ENCODE data around the gene PPP2R2C.

The PPP2R2C gene

DNA sequence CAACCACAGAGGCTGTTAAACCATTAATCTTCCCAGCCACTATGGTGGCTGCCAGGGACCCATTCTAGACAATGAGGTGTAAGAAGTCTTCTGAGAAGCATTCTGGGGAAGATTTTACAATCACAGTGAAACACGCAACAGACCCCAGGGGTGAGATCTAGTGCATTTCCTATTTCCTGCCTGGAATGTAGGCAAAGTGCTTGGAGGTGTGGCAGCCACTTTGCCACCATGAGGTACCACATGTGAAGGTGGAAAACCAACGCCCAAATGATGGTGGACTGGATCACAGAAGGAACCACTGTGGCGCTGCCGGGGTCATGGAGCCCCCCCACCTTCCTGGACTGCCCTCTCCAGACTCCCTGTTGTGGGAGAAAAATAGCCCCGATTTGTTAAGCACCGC, 140.9 kb downstream of the PPP2R2C start:
- POLR2A ChIA-PET: no interaction called here

DNA sequence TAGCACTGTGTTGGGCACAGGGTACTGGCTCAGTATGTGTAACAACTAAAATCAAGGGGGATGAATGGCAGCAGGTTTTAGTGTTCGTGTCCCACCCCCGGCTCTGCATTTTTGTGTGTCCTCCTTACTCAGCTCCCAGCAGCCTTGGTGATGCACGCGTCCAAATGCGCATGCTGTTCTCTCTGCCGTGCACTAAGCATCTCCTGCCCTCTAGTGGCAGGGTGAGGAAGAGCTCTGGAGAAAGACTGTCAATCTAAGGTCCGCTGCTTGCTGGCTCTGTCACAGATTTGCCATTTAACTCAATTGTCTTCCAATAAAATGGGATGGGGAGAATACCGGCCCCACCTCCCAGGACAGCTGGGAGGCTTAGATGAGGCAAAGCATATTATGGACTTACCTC, 141.4 kb downstream of the PPP2R2C start:
- no peak overlapping the region for H3K4me3 ChIP-seq (ENCODE audit: low read depth, low read length)
- no peaks in the 10 kb centered on the region for H3K4me1 ChIP-seq (ENCODE audit: control insufficient read depth, insufficient read depth, low read length)
- no peaks in the 10 kb centered on the region for H3K9me3 ChIP-seq (ENCODE audit: control insufficient read depth, insufficient read depth, low read depth, low read length)
- TF ChIP-seq ZBTB8A (tag by site-specific recombination; IDR thresholded peaks at IDR 0.05) (no peak), ZNF654 (tag by site-specific recombination; IDR thresholded peaks at IDR 0.05; ENCODE audit: low read depth) (peak; percentile 29), ZNF555 (tag by site-specific recombination; conservative IDR thresholded peaks at IDR 0.05) (no peak), ZNF391 (tag by site-specific recombination; IDR thresholded peaks at IDR 0.05; ENCODE audit: borderline replicate concordance, low read depth) (no peak), ZNF138 (tag by site-specific recombination; IDR thresholded peaks at IDR 0.05; ENCODE audit: borderline replicate concordance) (no peak)
- TF ChIP-seq, protein P1, sequence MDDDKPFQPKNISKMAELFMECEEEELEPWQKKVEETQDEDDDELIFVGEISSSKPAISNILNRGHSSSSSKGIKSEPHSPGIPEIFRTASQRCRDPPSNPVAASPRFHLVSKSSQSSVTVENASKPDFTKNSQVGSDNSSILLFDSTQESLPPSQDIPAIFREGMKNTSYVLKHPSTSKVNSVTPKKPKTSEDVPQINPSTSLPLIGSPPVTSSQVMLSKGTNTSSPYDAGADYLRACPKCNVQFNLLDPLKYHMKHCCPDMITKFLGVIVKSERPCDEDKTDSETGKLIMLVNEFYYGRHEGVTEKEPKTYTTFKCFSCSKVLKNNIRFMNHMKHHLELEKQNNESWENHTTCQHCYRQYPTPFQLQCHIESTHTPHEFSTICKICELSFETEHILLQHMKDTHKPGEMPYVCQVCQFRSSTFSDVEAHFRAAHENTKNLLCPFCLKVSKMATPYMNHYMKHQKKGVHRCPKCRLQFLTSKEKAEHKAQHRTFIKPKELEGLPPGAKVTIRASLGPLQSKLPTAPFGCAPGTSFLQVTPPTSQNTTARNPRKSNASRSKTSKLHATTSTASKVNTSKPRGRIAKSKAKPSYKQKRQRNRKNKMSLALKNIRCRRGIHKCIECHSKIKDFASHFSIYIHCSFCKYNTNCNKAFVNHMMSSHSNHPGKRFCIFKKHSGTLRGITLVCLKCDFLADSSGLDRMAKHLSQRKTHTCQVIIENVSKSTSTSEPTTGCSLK (tag by site-specific recombination; IDR thresholded peaks at IDR 0.05): no peak
- ChIA-PET CTCF (interaction anchor here (0.5 to 11.3 kb wide), 17 partner anchors 11 to 844 kb away, joined by 3 to 203 read pairs (median 4); partner anchors contain the start of gene WFS1), POLR2A (no interaction called here)
- H3K36me3 ChIP-seq (ENCODE audit: control insufficient read depth in 2 of 2, insufficient read depth in 1 of 2, low read length in 2 of 2): peaks cover 0 to 36% of the 10 kb centered on the region in 2 experiments; a peak in 1 of 3 replicates
- H3K27ac ChIP-seq (ENCODE audit: extremely low read depth, low read depth, low read length): no peak overlapping the region

More for the DNA sequence above, 140.9 kb downstream of the PPP2R2C start:
- no peak overlapping the region for H3K27ac ChIP-seq (ENCODE audit: extremely low read depth, low read depth, low read length)
- CTCF ChIA-PET: interaction anchor here (0.5 to 11.3 kb wide), 17 partner anchors 11 to 333 kb away, joined by 3 to 203 read pairs (median 4); partner anchors contain the start of gene WFS1
- H3K4me3 ChIP-seq (ENCODE audit: low read depth, low read length): no peak overlapping the region
- H3K36me3 ChIP-seq (ENCODE audit: control insufficient read depth in 2 of 2, insufficient read depth in 1 of 2, low read length in 2 of 2): peaks cover 0 to 36% of the 10 kb centered on the region in 2 experiments; a peak in 1 of 3 replicates
- H3K9me3 ChIP-seq (ENCODE audit: control insufficient read depth, insufficient read depth, low read depth, low read length): no peaks in the 10 kb centered on the region
- no peaks in the 10 kb centered on the region for H3K4me1 ChIP-seq (ENCODE audit: control insufficient read depth, insufficient read depth, low read length)
- TF ChIP-seq, protein P2, sequence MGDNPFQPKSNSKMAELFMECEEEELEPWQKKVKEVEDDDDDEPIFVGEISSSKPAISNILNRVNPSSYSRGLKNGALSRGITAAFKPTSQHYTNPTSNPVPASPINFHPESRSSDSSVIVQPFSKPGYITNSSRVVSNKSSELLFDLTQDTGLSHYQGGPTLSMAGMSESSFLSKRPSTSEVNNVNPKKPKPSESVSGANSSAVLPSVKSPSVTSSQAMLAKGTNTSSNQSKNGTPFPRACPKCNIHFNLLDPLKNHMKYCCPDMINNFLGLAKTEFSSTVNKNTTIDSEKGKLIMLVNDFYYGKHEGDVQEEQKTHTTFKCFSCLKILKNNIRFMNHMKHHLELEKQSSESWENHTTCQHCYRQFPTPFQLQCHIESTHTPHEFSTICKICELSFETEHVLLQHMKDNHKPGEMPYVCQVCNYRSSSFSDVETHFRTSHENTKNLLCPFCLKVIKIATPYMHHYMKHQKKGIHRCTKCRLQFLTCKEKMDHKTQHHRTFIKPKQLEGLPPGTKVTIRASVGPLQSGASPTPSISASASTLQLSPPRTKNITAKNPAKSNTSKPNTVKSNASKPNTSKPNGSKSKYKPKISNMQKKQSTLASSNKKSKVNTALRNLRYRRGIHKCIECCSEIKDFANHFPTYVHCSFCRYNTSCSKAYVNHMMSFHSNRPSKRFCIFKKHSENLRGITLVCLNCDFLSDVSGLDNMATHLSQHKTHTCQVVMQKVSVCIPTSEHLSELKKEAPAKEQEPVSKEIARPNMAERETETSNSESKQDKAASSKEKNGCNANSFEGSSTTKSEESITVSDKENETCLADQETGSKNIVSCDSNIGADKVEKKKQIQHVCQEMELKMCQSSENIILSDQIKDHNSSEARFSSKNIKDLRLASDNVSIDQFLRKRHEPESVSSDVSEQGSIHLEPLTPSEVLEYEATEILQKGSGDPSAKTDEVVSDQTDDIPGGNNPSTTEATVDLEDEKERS (tag by site-specific recombination; IDR thresholded peaks at IDR 0.05): peak; percentile 86; the same call in 1 of the 2 replicates
- no peak for TF ChIP-seq ZNF138 (tag by site-specific recombination; IDR thresholded peaks at IDR 0.05; ENCODE audit: borderline replicate concordance)

DNA sequence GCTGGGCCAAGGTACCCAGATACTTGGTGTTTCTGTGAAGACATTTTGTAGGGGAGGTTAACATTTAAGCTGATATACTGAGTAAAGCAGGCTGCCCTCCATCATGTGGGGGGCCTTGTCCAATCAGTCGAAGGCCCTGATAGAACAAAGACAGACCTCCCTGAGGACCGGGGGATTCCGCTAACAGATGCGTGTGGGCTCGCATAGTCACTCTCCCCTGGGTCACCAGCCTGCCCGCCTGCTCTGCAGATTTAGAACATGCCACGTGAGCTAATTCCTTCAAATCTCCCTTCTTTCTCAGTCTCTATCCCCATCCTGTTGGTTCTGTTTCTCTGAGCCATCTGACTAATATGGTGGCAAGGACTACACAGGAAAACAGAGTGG, 142.0 kb downstream of the PPP2R2C start:
- H3K27ac ChIP-seq (ENCODE audit: extremely low read depth, low read depth, low read length): no peak overlapping the region
- peak; percentile 86 for TF ChIP-seq ZNF10 (tag by site-specific recombination; IDR thresholded peaks at IDR 0.05)
- TF ChIP-seq ZNF311 (tag by site-specific recombination; IDR thresholded peaks at IDR 0.05; ENCODE audit: borderline replicate concordance): no peak
- ChIA-PET POLR2A (no interaction called here), CTCF (interaction anchor here (0.6 to 11.3 kb wide), 8 partner anchors 10 to 845 kb away, joined by 3 to 203 read pairs (median 8); no protein-coding TSS in a partner anchor)
- H3K36me3 ChIP-seq (ENCODE audit: control insufficient read depth in 2 of 2, insufficient read depth in 1 of 2, low read length in 2 of 2): peaks cover 0 to 36% of the 10 kb centered on the region in 2 experiments; a peak in 1 of 3 replicates
- no peak overlapping the region for H3K4me3 ChIP-seq (ENCODE audit: low read depth, low read length)
- H3K4me1 ChIP-seq (ENCODE audit: control insufficient read depth, insufficient read depth, low read length): no peaks in the 10 kb centered on the region
- no peaks in the 10 kb centered on the region for H3K9me3 ChIP-seq (ENCODE audit: control insufficient read depth, insufficient read depth, low read depth, low read length)

DNA sequence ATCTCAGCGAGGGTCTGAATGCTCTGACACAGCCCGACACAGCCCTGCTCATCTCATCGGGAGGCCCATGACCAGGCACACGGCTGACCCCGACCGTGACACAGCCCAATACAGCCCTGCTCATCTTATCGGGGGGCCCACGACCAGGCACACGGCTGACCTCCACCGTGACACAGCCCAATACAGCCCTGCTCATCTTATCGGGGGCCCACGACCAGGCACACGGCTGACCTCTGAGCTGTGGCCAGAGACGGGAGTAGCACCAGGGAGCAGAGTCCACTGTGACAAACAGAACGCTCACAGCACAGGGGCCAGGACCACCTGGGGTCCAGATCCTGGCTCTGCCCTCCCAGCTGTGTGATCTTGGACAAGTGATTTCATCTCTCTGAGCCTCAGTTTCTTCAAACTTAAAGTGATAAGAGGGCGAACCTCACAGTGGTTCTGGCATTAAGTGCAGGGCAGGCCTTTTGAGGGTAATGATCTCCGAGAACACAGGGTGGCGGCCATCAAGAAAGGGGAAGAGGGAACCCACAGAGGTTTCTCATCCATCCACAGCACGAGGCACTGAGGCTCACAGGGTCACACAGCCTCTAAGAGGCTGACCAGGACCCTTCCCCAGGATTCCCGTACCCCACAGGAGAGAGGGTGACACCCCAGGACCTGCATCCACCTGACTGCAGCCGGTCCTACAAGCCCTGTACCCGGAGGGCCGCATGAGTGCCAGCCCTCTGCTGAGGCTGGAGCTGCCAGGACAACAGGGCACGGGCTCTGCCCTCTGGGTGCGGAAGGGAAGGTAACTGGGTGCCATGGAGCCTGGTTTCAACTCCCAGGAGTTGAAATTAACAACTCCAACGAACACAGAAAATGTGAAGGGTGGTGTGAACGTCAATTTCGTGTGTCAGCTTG, 142.7 kb downstream of the PPP2R2C start:
- TF ChIP-seq, protein P3, sequence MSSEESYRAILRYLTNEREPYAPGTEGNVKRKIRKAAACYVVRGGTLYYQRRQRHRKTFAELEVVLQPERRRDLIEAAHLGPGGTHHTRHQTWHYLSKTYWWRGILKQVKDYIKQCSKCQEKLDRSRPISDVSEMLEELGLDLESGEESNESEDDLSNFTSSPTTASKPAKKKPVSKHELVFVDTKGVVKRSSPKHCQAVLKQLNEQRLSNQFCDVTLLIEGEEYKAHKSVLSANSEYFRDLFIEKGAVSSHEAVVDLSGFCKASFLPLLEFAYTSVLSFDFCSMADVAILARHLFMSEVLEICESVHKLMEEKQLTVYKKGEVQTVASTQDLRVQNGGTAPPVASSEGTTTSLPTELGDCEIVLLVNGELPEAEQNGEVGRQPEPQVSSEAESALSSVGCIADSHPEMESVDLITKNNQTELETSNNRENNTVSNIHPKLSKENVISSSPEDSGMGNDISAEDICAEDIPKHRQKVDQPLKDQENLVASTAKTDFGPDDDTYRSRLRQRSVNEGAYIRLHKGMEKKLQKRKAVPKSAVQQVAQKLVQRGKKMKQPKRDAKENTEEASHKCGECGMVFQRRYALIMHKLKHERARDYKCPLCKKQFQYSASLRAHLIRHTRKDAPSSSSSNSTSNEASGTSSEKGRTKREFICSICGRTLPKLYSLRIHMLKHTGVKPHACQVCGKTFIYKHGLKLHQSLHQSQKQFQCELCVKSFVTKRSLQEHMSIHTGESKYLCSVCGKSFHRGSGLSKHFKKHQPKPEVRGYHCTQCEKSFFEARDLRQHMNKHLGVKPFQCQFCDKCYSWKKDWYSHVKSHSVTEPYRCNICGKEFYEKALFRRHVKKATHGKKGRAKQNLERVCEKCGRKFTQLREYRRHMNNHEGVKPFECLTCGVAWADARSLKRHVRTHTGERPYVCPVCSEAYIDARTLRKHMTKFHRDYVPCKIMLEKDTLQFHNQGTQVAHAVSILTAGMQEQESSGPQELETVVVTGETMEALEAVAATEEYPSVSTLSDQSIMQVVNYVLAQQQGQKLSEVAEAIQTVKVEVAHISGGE (tag by site-specific recombination; conservative IDR thresholded peaks at IDR 0.05; ENCODE audit: low read depth): no peak
- TF ChIP-seq ZNF211 (tag by site-specific recombination; IDR thresholded peaks at IDR 0.05; ENCODE audit: low read depth) (no peak), SALL2 (tag by site-specific recombination; IDR thresholded peaks at IDR 0.05; ENCODE audit: borderline replicate concordance) (no peak), ZNF302 (tag by site-specific recombination; IDR thresholded peaks at IDR 0.05; ENCODE audit: low read depth) (no peak), ZNF132 (tag by site-specific recombination; IDR thresholded peaks at IDR 0.05; ENCODE audit: borderline replicate concordance) (no peak), ZNF366 (tag by site-specific recombination; conservative IDR thresholded peaks at IDR 0.05) (no peak), KLF9 (tag by site-specific recombination; IDR thresholded peaks at IDR 0.05; ENCODE audit: low read depth) (no peak)
- ChIA-PET POLR2A (no interaction called here), CTCF (interaction anchor here (0.7 to 11.3 kb wide), 7 partner anchors 14 to 332 kb away, joined by 3 to 203 read pairs (median 9); no protein-coding TSS in a partner anchor)
- Histone ChIP-seq H3K4me1 (ENCODE audit: control insufficient read depth, insufficient read depth, low read length) (no peaks in the 10 kb centered on the region), H3K9me3 (ENCODE audit: control insufficient read depth, insufficient read depth, low read depth, low read length) (no peaks in the 10 kb centered on the region), H3K27ac (ENCODE audit: extremely low read depth, low read depth, low read length) (no peak overlapping the region), H3K4me3 (ENCODE audit: low read depth, low read length) (no peak overlapping the region), H3K36me3 (ENCODE audit: control insufficient read depth in 2 of 2, insufficient read depth in 1 of 2, low read length in 2 of 2) (peaks cover 0 to 36% of the 10 kb centered on the region in 2 experiments; a peak in 1 of 3 replicates)
